HG02870 (cell line): ENCODE measurements around the gene FBLN5.
"Not testable (repeated sequence)": the region's sequence is repeated elsewhere in the genome, so short reads cannot be mapped to it uniquely, and the experiment has no call there.

Experiments
- ATAC-seq: cut with Tn5 transposase; IDR thresholded peaks from one replicate; pipeline ENCODE4 v1.9.1; 2021; ENCODE audit warnings: mild to moderate bottlenecking, moderate library complexity; ENCODE audit not compliant: unreplicated experiment

Gene FBLN5

GRCh38 chr14:91869556-91869955, 77.9 kb downstream of the FBLN5 start:
- no peak for ATAC-seq

GRCh38 chr14:91867316-91867988, 80.0 kb downstream of the FBLN5 start, which contains the start of gene TC2N:
Gene TC2N (minus strand): TSS chr14:91867536. CDS start chr14:91813769, 53,767 bp downstream.
- ATAC-seq, result no peak

GRCh38 chr14:91866511-91867295, 80.8 kb downstream of the FBLN5 start:
- ATAC-seq, result no peak

- ATAC-seq, result no peak
Observed at GRCh38 chr14:91866061-91866460, 81.4 kb downstream of the FBLN5 start.

- ATAC-seq, result no peak
Observed at GRCh38 chr14:91862417-91862816, 85.1 kb downstream of the FBLN5 start.

- ATAC-seq, result no peak
Observed at GRCh38 chr14:91861091-91861490, 86.4 kb downstream of the FBLN5 start.

GRCh38 chr14:91860238-91860637, 87.3 kb downstream of the FBLN5 start:
- ATAC-seq, result no peak

- peak; percentile 58 for ATAC-seq
Observed at GRCh38 chr14:91858536-91859275, 88.8 kb downstream of the FBLN5 start.

GRCh38 chr14:91857614-91858013, 89.9 kb downstream of the FBLN5 start:
- ATAC-seq, result no peak

GRCh38 chr14:91854327-91854934, 93.1 kb downstream of the FBLN5 start:
- ATAC-seq, result no peak

- ATAC-seq, result no peak
Observed at GRCh38 chr14:91851563-91851962, 95.9 kb downstream of the FBLN5 start.

- ATAC-seq, result no peak
Observed at GRCh38 chr14:91848504-91849001, 98.9 kb downstream of the FBLN5 start.

- no peak for ATAC-seq
Observed at GRCh38 chr14:91847693-91848092, 99.8 kb downstream of the FBLN5 start.

GRCh38 chr14:91845652-91846051, 101.8 kb downstream of the FBLN5 start:
- ATAC-seq, result no peak

GRCh38 chr14:91845056-91845455, 102.4 kb downstream of the FBLN5 start:
- ATAC-seq, result not testable (repeated sequence)

GRCh38 chr14:91844029-91844428, 103.5 kb downstream of the FBLN5 start:
- no peak for ATAC-seq

GRCh38 chr14:91843437-91843836, 104.1 kb downstream of the FBLN5 start:
- ATAC-seq, result no peak

GRCh38 chr14:91841065-91841464, 106.4 kb downstream of the FBLN5 start:
- no peak for ATAC-seq

- no peak for ATAC-seq
Observed at GRCh38 chr14:91839749-91840148, 107.7 kb downstream of the FBLN5 start.

- ATAC-seq, result no peak
Observed at GRCh38 chr14:91837076-91837475, 110.4 kb downstream of the FBLN5 start.
